GM21381 (cell line): ENCODE measurements around the gene TIMELESS.
"Not testable (repeated sequence)": the region's sequence is repeated elsewhere in the genome, so short reads cannot be mapped to it uniquely, and the experiment has no call there.

Source experiments
- ATAC-seq: cut with Tn5 transposase; IDR thresholded peaks from one replicate; pipeline ENCODE4 v1.9.1; 2021; ENCODE audit warnings: mild to moderate bottlenecking, moderate library complexity; ENCODE audit not compliant: unreplicated experiment

TIMELESS gene

GRCh38 chr12:56448860-56449621, at the start of gene TIMELESS:
TSS of gene TIMELESS (minus strand) at chr12:56449426. CDS start at chr12:56434170, 15,256 bp downstream.
- peak; percentile 94 for ATAC-seq

GRCh38 chr12:56498126-56498902, 49.1 kb upstream of the TIMELESS start:
- not testable (repeated sequence) for ATAC-seq

- ATAC-seq: not testable (repeated sequence)
Measured at GRCh38 chr12:56496704-56497103, 47.5 kb upstream of the TIMELESS start.

- ATAC-seq: not testable (repeated sequence)
Measured at GRCh38 chr12:56494481-56494880, 45.3 kb upstream of the TIMELESS start.

- not testable (repeated sequence) for ATAC-seq
Measured at GRCh38 chr12:56494106-56494415, 44.8 kb upstream of the TIMELESS start.

- not testable (repeated sequence) for ATAC-seq
Measured at GRCh38 chr12:56493409-56494105, 44.3 kb upstream of the TIMELESS start.

GRCh38 chr12:56490360-56490759, 41.1 kb upstream of the TIMELESS start:
- ATAC-seq: no peak

- peak; percentile 95 for ATAC-seq
Measured at GRCh38 chr12:56488041-56488955, 39.1 kb upstream of the TIMELESS start, which contains the start of gene GLS2. TSS of gene GLS2 (minus strand) at chr12:56488161. CDS start at chr12:56488118, 43 bp downstream.

- peak; percentile 24 for ATAC-seq
Measured at GRCh38 chr12:56487448-56488040, 38.3 kb upstream of the TIMELESS start.

- ATAC-seq: no peak
Measured at GRCh38 chr12:56486694-56487093, 37.5 kb upstream of the TIMELESS start.

GRCh38 chr12:56484566-56484965, 35.3 kb upstream of the TIMELESS start:
- no peak for ATAC-seq

GRCh38 chr12:56479625-56480024, 30.4 kb upstream of the TIMELESS start:
- ATAC-seq: no peak

GRCh38 chr12:56477521-56478225, 28.4 kb upstream of the TIMELESS start:
- no peak for ATAC-seq

- ATAC-seq: no peak
Measured at GRCh38 chr12:56476972-56477432, 27.8 kb upstream of the TIMELESS start.

- ATAC-seq: no peak
Measured at GRCh38 chr12:56476143-56476542, 26.9 kb upstream of the TIMELESS start.

GRCh38 chr12:56474389-56474788, 25.2 kb upstream of the TIMELESS start:
- ATAC-seq: no peak

GRCh38 chr12:56469007-56469930, 20.0 kb upstream of the TIMELESS start:
- ATAC-seq: peak; percentile 4
